GM10248 (cell line): Measurements from ENCODE around the gene SLC38A2.

Experiments
- CTCF ChIA-PET: fragments of 300-600 bp; sonication (Branson Sonifier 250); formaldehyde crosslinking; extraction: SDS; loops from one replicate; lab custom pipeline; 2021; ENCODE audit warnings: antibody characterized with exemption; lab: Yijun Ruan, JAX
- POLR2A ChIA-PET: fragments of 350-650 bp; sonication (Branson Sonifier 250); formaldehyde crosslinking; extraction: SDS; loops from one replicate; lab custom pipeline; 2020; ENCODE audit warnings: antibody characterized with exemption; lab: Yijun Ruan, JAX
- DNase-seq: peaks from one replicate; pipeline ENCODE4 v3.0.0; 2012; ENCODE audit errors: extremely low spot score
- TF ChIP-seq, protein P1 (sequence below): IDR thresholded peaks from 2 replicates; pipeline ENCODE4 v1.5.1; 2012; ENCODE audit warnings: mild to moderate bottlenecking, low read depth; ENCODE audit errors: extremely low read depth, missing control alignments, control extremely low read depth

The SLC38A2 gene

DNA sequence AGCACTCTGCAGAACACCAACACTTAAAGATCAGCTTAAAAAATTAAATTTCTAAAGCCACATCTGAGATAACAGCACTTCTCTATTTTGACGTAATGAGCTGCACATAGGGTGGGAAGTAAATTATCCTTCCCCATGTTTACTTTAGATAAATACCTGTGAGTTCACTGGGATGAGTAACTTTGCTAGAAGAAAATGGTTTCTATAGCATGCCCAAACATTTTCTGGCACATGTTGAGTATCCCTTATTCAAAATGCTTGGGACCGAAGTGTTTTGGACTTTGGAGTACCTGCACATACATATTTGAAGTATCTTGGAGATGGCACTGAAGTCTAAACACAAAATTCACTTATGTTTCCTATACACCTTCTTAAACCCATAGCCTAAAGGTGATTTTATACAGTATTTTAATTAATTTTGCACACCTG, 6.6 kb downstream of the SLC38A2 start:
- TF ChIP-seq, protein P1, sequence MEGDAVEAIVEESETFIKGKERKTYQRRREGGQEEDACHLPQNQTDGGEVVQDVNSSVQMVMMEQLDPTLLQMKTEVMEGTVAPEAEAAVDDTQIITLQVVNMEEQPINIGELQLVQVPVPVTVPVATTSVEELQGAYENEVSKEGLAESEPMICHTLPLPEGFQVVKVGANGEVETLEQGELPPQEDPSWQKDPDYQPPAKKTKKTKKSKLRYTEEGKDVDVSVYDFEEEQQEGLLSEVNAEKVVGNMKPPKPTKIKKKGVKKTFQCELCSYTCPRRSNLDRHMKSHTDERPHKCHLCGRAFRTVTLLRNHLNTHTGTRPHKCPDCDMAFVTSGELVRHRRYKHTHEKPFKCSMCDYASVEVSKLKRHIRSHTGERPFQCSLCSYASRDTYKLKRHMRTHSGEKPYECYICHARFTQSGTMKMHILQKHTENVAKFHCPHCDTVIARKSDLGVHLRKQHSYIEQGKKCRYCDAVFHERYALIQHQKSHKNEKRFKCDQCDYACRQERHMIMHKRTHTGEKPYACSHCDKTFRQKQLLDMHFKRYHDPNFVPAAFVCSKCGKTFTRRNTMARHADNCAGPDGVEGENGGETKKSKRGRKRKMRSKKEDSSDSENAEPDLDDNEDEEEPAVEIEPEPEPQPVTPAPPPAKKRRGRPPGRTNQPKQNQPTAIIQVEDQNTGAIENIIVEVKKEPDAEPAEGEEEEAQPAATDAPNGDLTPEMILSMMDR: no peak
- ChIA-PET POLR2A (interaction anchor here (1.2 to 1.4 kb wide), 2 partner anchors 12 to 102 kb away, joined by 3 to 4 read pairs; no protein-coding TSS in a partner anchor), CTCF (interaction anchor here (1.2 kb wide), 1 partner anchor 386 kb away, joined by 3 read pairs; no protein-coding TSS in a partner anchor)
- DNase-seq: no peak

DNA sequence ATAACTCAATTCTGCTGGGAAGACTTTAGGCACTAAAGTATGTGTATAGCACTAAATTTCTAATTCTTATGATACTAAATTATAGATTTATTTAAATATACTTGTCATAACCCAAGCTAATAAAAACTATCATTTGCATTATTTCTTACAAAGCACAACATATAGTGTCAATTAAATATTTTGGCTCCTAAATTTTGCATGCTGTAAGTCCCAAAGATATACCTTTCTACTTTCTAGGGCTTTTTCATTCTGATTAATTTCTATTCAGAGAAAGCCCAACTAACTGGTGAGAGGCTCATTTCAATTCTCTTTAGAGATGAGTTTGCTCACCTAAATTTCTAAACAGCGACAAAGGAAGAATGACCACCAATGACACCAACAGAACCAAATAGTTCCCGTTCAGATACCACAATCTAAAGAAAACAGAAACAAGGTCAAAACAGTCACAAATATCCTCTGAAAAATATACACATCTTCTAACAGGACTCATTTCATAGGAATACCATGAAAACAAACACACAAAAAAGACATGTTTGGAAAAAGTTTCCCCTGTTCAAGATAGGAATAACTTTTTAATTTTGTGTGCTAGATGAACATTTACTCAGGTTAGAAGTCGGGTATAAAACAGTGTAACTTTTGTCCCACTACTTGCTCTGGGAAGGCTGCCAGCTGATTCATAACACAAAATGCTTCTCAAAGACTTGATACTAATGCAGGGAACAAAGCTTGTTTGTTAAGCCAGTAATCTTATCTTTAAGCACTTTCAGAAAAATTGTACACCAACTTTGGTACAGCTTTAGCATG, 7.6 kb downstream of the SLC38A2 start:
- CTCF ChIA-PET: interaction anchor here (1.1 to 2.4 kb wide), 4 partner anchors 11 to 385 kb away, joined by 3 to 11 read pairs (median 4); no protein-coding TSS in a partner anchor
- POLR2A ChIA-PET: interaction anchor here (1.2 to 1.4 kb wide), 2 partner anchors 11 to 101 kb away, joined by 3 to 4 read pairs; no protein-coding TSS in a partner anchor
- DNase-seq: no peak
- TF ChIP-seq, protein P1: no peak

DNA sequence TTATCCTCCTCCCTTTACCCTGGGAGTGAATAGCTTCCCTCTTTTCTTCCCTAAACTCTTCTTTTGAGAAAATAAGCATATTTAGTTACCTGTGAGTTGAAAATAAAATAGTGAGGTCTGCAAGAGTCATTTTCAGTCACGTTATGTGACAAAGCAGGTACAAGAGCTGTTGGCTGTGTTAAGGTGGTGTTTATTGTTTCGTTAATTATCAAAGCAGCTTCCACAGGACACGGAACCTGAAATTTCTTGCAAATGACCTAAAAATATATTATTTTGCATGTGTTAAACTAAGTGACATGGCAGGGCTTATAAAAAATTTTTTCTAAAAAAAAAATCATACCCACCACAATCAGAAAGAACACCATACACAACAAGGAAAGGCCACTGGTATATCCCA, 8.3 kb downstream of the SLC38A2 start:
- no peak for DNase-seq
- TF ChIP-seq, protein P1: no peak
- ChIA-PET CTCF (interaction anchor here (1.1 to 2.4 kb wide), 3 partner anchors 10 to 239 kb away, joined by 3 to 11 read pairs (median 4); no protein-coding TSS in a partner anchor), POLR2A (interaction anchor here (0.7 to 1.2 kb wide), 2 partner anchors 94 to 95 kb away, joined by 3 to 4 read pairs; partner anchors contain the start of gene SLC38A1)

DNA sequence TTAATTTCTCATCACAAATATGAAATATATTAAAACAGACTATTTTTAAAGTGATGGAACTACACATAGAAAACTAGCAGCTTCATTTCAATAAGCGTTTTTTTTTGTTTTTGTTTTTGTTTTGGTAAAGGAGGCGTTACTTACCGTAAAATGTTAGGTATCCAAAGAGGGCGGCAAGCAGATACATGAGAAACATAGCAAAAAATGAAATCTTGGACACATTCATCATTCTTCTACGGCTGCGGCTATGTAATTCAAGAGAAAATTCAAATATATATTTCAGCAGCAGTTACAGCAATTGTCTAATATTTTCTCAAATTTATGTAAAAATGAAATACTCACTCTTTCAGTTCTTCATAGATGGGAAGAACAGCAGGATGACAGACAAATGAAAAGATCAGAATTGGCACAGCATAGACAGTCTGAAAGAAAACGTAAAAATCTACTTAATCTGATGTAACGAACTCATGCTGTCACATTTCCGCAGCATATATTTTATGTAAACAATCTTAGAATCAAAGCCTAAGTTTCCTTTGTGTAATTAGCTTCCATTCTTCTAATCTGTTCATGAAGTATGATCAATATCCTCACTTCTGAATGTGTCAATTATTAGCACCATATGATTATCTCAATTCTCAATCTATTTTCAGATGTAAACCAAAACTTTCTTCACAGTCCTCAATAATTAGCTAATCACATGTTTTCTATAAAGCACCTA, 8.8 kb downstream of the SLC38A2 start:
- POLR2A ChIA-PET: interaction anchor here (0.7 to 1.2 kb wide), 2 partner anchors 94 to 95 kb away, joined by 3 to 4 read pairs; partner anchors contain the start of gene SLC38A1

DNA sequence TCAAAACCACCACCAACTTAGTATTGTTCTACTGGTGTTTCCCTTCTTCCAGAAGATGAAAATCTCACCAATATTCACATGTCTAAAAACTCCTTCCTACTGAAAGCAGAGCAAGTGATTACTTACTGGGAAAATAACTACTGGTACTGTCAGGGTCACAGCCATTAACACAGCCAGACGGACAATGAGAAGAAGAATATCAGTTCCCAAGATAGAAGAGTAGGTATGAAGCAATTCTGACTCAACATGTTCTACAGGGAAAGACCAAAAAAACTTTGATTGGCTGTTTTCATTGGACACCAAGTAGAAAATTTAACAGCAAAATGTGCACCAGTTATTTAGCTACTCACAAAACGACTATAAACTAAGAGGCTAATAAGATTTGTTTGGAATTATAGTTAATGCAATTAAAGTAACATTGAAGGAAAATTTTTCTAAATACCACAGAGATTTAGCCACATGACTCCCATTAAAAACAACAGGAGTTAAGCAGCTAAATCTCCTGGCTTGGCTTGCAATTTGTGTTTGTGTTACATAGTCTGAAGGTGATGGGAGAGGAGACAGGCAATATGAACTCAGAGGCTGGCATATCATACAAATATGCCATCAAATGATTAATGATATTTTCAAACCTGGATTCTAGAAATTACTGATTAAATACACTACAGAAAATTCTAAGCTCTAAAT, 9.5 kb downstream of the SLC38A2 start:
- POLR2A ChIA-PET: interaction anchor here (1.2 kb wide), 1 partner anchor 94 kb away, joined by 4 read pairs; the partner anchor contains the start of gene SLC38A1
- DNase-seq: no peak

More for the DNA sequence above, 8.8 kb downstream of the SLC38A2 start:
- no peak for DNase-seq
- CTCF ChIA-PET: interaction anchor here (1.0 to 2.4 kb wide), 4 partner anchors 10 to 239 kb away, joined by 3 to 11 read pairs (median 4); no protein-coding TSS in a partner anchor
- TF ChIP-seq, protein P1: no peak

More for the DNA sequence above, 9.5 kb downstream of the SLC38A2 start:
- TF ChIP-seq, protein P1: no peak
- CTCF ChIA-PET: interaction anchor here (1.0 to 2.4 kb wide), 2 partner anchors 14 to 238 kb away, joined by 4 to 11 read pairs; no protein-coding TSS in a partner anchor
